Kidney (tissue), 14 donors: ENCODE data around the gene HOXC9. TPM values are rescaled to one million over a fixed set of nuclear protein-coding genes. Genes with fewer than 3 reads are reported as not detected.

Experiments
- DNase-seq, 5 donors: peaks; one replicate each; pipeline ENCODE4 v3.0.0-alpha.2; 2013 to 2020
- FAIRE-seq: peaks from 2 replicates; lab custom pipeline; 2012; peaks lifted over from hg19 to GRCh38; lab: Jason Lieb, UNC
- H3K27ac ChIP-seq, 2 donors: one replicate each; pipeline ENCODE4 v1.7.0; 2013; ENCODE audit warnings: low read depth in 2 of 2, low read length in 2 of 2, inconsistent platforms in 1 of 2
- H3K27me3 ChIP-seq: one replicate; pipeline ENCODE4 v1.7.1; 2013; ENCODE audit warnings: low read length, inconsistent platforms; ENCODE audit not compliant: control insufficient read depth, insufficient read depth
- H3K36me3 ChIP-seq, 3 donors: one replicate each; pipeline versions ENCODE4 v1.7.0 to v1.7.1; 2013; ENCODE audit warnings: low read length in 3 of 3, control low read depth in 1 of 3, inconsistent platforms in 1 of 3; ENCODE audit not compliant: insufficient read depth in 3 of 3, control insufficient read depth in 2 of 3
- H3K4me1 ChIP-seq, 3 donors: one replicate each; pipeline versions ENCODE4 v1.7.0 to v1.7.1; 2013; ENCODE audit warnings: low read length in 3 of 3, inconsistent platforms in 1 of 3, low read depth in 1 of 3; ENCODE audit not compliant: control insufficient read depth in 2 of 3, insufficient read depth in 2 of 3
- H3K4me3 ChIP-seq, 3 donors: one replicate each; pipeline versions ENCODE4 v1.7.0 to v1.8.1; 2013; ENCODE audit warnings: low read length in 3 of 3, control low read depth in 1 of 3, inconsistent platforms in 1 of 3
- H3K9ac ChIP-seq, 3 donors: one replicate each; pipeline versions ENCODE4 v1.7.0 to v1.7.1; 2013; ENCODE audit warnings: low read length in 3 of 3, control low read depth in 1 of 3, inconsistent platforms in 1 of 3
- H3K9me3 ChIP-seq, 3 donors: one replicate each; pipeline versions ENCODE4 v1.7.0 to v1.7.1; 2013; ENCODE audit warnings: low read length in 3 of 3, control low read depth in 1 of 3, inconsistent platforms in 1 of 3; ENCODE audit not compliant: control insufficient read depth in 2 of 3, insufficient read depth in 1 of 3
- intact Hi-C: fragments of 100-400 bp; cut with DNase I; formaldehyde crosslinking; loops from one replicate; pipeline ENCODE4 v1.11.1; 2022
- polyA plus RNA-seq: library from polyadenylated mRNA; stranded (reverse); fragments of 350-450 nt; fragmentation: Illumina TruSeq; extraction: RNeasy Lipid Tissue Mini Kit (QIAGEN cat#74804); gene quantifications from one replicate; pipeline ENCODE4 v1.2.3, GENCODE V29; 2014; ENCODE audit warnings: low read depth, low replicate concordance; ENCODE audit not compliant: insufficient read depth
- total RNA-seq: library from RNA; stranded (reverse); fragmentation: NEBNext Ultra II Directional; extraction: Animal tissue kit (Norgen Biotek cat#: 25700); gene quantifications from one replicate; pipeline ENCODE4 v1.2.1, GENCODE V29; 2021
- TF ChIP-seq, protein P1 (sequence below): IDR thresholded peaks from 3 replicates; pipeline ENCODE4 v1.5.1; 2012; ENCODE audit warnings: mild to moderate bottlenecking, moderate library complexity, borderline replicate concordance; ENCODE audit not compliant: insufficient read depth; ENCODE audit errors: extremely low read depth
- donor health status: control.
- donor health status: control.
- donor health status: control.
- donor health status: control.
- donor health status: control.
- donor health status: DM: yes; HTN: yes; CAD: no.
- donor health status: Normal renal cell carcinoma (clear cell type).

Gene HOXC9
- total and polyA plus RNA-seq, 2 donors from 2014 or later: 11.7 to 16.5 TPM

- TF ChIP-seq, protein P1, sequence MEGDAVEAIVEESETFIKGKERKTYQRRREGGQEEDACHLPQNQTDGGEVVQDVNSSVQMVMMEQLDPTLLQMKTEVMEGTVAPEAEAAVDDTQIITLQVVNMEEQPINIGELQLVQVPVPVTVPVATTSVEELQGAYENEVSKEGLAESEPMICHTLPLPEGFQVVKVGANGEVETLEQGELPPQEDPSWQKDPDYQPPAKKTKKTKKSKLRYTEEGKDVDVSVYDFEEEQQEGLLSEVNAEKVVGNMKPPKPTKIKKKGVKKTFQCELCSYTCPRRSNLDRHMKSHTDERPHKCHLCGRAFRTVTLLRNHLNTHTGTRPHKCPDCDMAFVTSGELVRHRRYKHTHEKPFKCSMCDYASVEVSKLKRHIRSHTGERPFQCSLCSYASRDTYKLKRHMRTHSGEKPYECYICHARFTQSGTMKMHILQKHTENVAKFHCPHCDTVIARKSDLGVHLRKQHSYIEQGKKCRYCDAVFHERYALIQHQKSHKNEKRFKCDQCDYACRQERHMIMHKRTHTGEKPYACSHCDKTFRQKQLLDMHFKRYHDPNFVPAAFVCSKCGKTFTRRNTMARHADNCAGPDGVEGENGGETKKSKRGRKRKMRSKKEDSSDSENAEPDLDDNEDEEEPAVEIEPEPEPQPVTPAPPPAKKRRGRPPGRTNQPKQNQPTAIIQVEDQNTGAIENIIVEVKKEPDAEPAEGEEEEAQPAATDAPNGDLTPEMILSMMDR: no peak
- Histone ChIP-seq H3K27ac (peak overlapping the region; percentile 87 to 93), H3K27me3 (peaks cover 2% of the 10 kb centered on the region), H3K4me3 (peak overlapping the region; percentile 2 to 88 (median 19)), H3K4me1 (peaks cover 0 to 18% (median 15%) of the 10 kb centered on the region in 3 donors), H3K36me3 (no peaks in the 10 kb centered on the region), H3K9me3 (no peaks in the 10 kb centered on the region), H3K9ac (peak overlapping the region; percentile 20 to 95 (median 49))
- intact Hi-C loops: no loop called here
- FAIRE-seq (no peak), DNase-seq (peak in 4 of 5 donors; percentile 80 to 85 (median 84))
These were observed 1.7 kb upstream of the HOXC9 start for GRCh38 chr12:53998110-53998899.

DNA sequence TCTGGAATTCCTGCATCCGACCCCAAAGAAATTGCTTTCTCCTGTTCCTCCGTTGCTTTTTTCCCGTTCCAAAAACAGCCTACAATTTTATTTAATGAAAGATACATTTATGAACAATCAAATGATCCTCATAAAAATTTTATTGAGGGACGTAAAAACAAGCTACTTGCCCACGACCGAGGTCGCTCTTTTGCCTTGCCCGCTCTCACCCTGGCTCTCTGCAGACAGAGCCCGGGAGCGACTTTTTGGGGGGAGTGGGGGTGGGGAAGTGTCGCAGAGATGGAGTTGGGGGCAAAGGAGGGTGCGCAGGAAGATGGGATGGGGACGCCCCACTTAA lies 1.1 kb upstream of the HOXC9 start:
- DNase-seq (peak in 1 of 5 donors; percentile 65), FAIRE-seq (no peak)
- H3K4me1 ChIP-seq: peaks cover 2 to 17% (median 13%) of the 10 kb centered on the region in 3 donors
- no peaks in the 10 kb centered on the region for H3K9me3 ChIP-seq
- no peaks in the 10 kb centered on the region for H3K27me3 ChIP-seq
- no peaks in the 10 kb centered on the region for H3K36me3 ChIP-seq
- peak overlapping the region; percentile 63 to 87 for H3K27ac ChIP-seq
- peak overlapping the region in 1 of 3 donors; percentile 88 for H3K4me3 ChIP-seq
- TF ChIP-seq, protein P1: no peak
- intact Hi-C loops: no loop called here
- peak overlapping the region in 2 of 3 donors; percentile 20 to 95 for H3K9ac ChIP-seq

- intact Hi-C loops: loop anchor here (5.0 kb wide), 1 partner anchor 203 kb away; no protein-coding TSS in a partner anchor
- TF ChIP-seq, protein P1: no peak
- no peaks in the 10 kb centered on the region for H3K9me3 ChIP-seq
- peak in 2 of 5 donors; percentile 87 to 95 for DNase-seq
- FAIRE-seq: no peak
- peaks cover 3 to 18% (median 11%) of the 10 kb centered on the region in 3 donors for H3K4me1 ChIP-seq
- peak overlapping the region; percentile 75 to 88 (median 85) for H3K4me3 ChIP-seq
- H3K27ac ChIP-seq: peak overlapping the region; percentile 83 to 97
- H3K9ac ChIP-seq: peak overlapping the region; percentile 62 to 79 (median 74)
- no peaks in the 10 kb centered on the region for H3K27me3 ChIP-seq
- no peaks in the 10 kb centered on the region for H3K36me3 ChIP-seq
These were observed 324 bp upstream of the HOXC9 start for GRCh38 chr12:53999559-54000115.
